Measurements from ENCODE around the gene MAP2K6. TPM values are rescaled to one million over a fixed set of nuclear protein-coding genes. Genes with fewer than 3 reads are reported as not detected.
A peak's percentile ranks its signal among the peaks of the same experiment; 100 is the strongest.

The MAP2K6 gene
- total RNA-seq, 4 donors from 2014 or later, result 3.6 to 5.6 (median 4.4) TPM

- no peak for DNase-seq
- intact Hi-C loops (cut with DNase I), result loop anchor here (10.0 kb wide), 1 partner anchor 583 kb away; no protein-coding TSS in a partner anchor
- Histone ChIP-seq H3K9me3 (no peaks in the 10 kb centered on the region), H3K4me1 (peaks cover 18 to 22% of the 10 kb centered on the region in 2 donors), H3K36me3 (no peaks in the 10 kb centered on the region), H3K27ac (peak overlapping the region; percentile 29 to 76 (median 72)), H3K27me3 (no peaks in the 10 kb centered on the region), H3K4me3 (replicated peaks in 1 of 3) (no peak overlapping the region)
- WGBS, 2 donors, result 87 to 97% methylated on average over 3 of the region's 3 CpGs
- TF ChIP-seq POLR2A (IDR thresholded peaks at IDR 0.05), result no peak
- no peak for TF ChIP-seq CTCF (IDR thresholded peaks at IDR 0.05)
Observed at GRCh38 chr17:69561462-69561861, 147.0 kb downstream of the MAP2K6 start.

- Histone ChIP-seq H3K36me3 (no peaks in the 10 kb centered on the region), H3K27me3 (no peaks in the 10 kb centered on the region), H3K4me3 (replicated peaks in 1 of 3) (no peak overlapping the region), H3K4me1 (peaks cover 16 to 19% of the 10 kb centered on the region in 2 donors), H3K9me3 (no peaks in the 10 kb centered on the region), H3K27ac (no peak overlapping the region)
- DNase-seq, result no peak
- 85 to 92% methylated on average over 7 of the region's 7 CpGs for WGBS, 2 donors
- TF ChIP-seq CTCF (IDR thresholded peaks at IDR 0.05), result no peak
- no peak for TF ChIP-seq POLR2A (IDR thresholded peaks at IDR 0.05)
- intact Hi-C loops (cut with DNase I), result loop anchor here (10.0 kb wide), 1 partner anchor 579 kb away; no protein-coding TSS in a partner anchor
Observed at GRCh38 chr17:69565447-69565846, 150.9 kb downstream of the MAP2K6 start.

- WGBS, 2 donors, result 48 to 51% methylated on average over 4 of the region's 4 CpGs
- Histone ChIP-seq H3K36me3 (no peaks in the 10 kb centered on the region), H3K4me1 (peaks cover 5 to 8% of the 10 kb centered on the region in 2 donors), H3K4me3 (replicated peaks in 1 of 3) (no peak overlapping the region), H3K27me3 (no peaks in the 10 kb centered on the region), H3K27ac (no peak overlapping the region), H3K9me3 (no peaks in the 10 kb centered on the region)
- TF ChIP-seq CTCF (IDR thresholded peaks at IDR 0.05) (no peak), POLR2A (IDR thresholded peaks at IDR 0.05) (no peak)
- intact Hi-C loops (cut with DNase I), result loop anchor here (10.0 kb wide), 1 partner anchor 578 kb away; no protein-coding TSS in a partner anchor
- DNase-seq, result peak in 1 of 2 donors; percentile 12
Observed at GRCh38 chr17:69567130-69567529, 152.6 kb downstream of the MAP2K6 start.

- H3K36me3 ChIP-seq, result no peaks in the 10 kb centered on the region
- H3K4me3 ChIP-seq (replicated peaks in 1 of 3), result no peak overlapping the region
- no peak for TF ChIP-seq CTCF (IDR thresholded peaks at IDR 0.05)
- no peak for TF ChIP-seq POLR2A (IDR thresholded peaks at IDR 0.05)
- H3K9me3 ChIP-seq, result no peaks in the 10 kb centered on the region
- WGBS, 2 donors, result 90 to 91% methylated on average over 3 of the region's 3 CpGs
- DNase-seq, result no peak
- H3K4me1 ChIP-seq, result peaks cover 46 to 50% of the 10 kb centered on the region in 2 donors
- H3K27ac ChIP-seq, result peak overlapping the region; percentile 91 to 99 (median 93)
- intact Hi-C loops (cut with DNase I), result no loop called here
- no peaks in the 10 kb centered on the region for H3K27me3 ChIP-seq
Observed at GRCh38 chr17:69572747-69573146, 158.2 kb downstream of the MAP2K6 start.

GRCh38 chr17:69573396-69573795 lies 158.9 kb downstream of the MAP2K6 start:
- no peaks in the 10 kb centered on the region for H3K9me3 ChIP-seq
- no peak for TF ChIP-seq POLR2A (IDR thresholded peaks at IDR 0.05)
- TF ChIP-seq CTCF (IDR thresholded peaks at IDR 0.05), result no peak
- H3K4me3 ChIP-seq (replicated peaks in 1 of 3), result no peak overlapping the region
- no peaks in the 10 kb centered on the region for H3K36me3 ChIP-seq
- 61 to 73% methylated on average over 2 of the region's 2 CpGs for WGBS, 2 donors
- H3K27me3 ChIP-seq, result no peaks in the 10 kb centered on the region
- intact Hi-C loops (cut with DNase I), result no loop called here
- H3K4me1 ChIP-seq, result peaks cover 52 to 57% of the 10 kb centered on the region in 2 donors
- DNase-seq, result no peak
- peak overlapping the region; percentile 91 to 99 (median 93) for H3K27ac ChIP-seq
